Measurements from ENCODE around the gene MYOM3.

The MYOM3 gene

GRCh38 chr1:24096009-24096738 lies 15.8 kb downstream of the MYOM3 start:
- no peak for DNase-seq (ENCODE audit: low read depth)

- DNase-seq (ENCODE audit: low read depth), result no peak
Measured at GRCh38 chr1:24095140-24095859, 16.6 kb downstream of the MYOM3 start.

GRCh38 chr1:24094554-24094953 lies 17.4 kb downstream of the MYOM3 start:
- no peak for DNase-seq (ENCODE audit: low read depth)

GRCh38 chr1:24093732-24094131 lies 18.2 kb downstream of the MYOM3 start:
- no peak for DNase-seq (ENCODE audit: low read depth)

GRCh38 chr1:24092979-24093378 lies 19.0 kb downstream of the MYOM3 start:
- DNase-seq (ENCODE audit: low read depth), result no peak

DNA sequence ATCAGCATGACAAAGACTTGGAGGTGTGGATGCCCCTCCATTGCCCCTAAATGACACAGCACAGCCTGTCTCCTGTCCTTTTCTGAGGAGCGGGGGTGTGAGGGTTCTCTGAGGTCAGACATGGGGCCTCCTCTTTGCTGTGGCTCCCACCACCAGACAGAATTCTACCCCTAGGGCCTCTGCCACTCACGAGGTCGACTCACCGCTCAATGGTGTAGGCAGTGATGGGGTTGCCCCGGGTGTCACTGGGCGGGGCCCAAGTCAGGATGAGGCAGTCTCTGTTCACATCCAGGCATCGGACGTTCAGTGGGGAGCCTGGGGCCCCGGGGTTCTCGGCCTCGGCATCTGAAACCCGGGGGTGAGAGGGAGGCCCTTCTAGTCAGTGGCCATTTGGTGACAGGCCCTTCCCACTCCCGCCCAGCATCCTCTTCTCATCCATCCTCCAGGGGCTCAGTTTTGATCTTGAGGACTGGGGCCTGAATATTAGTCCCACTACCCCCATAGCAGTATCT lies 19.9 kb downstream of the MYOM3 start:
- no peak for DNase-seq (ENCODE audit: low read depth)

DNA sequence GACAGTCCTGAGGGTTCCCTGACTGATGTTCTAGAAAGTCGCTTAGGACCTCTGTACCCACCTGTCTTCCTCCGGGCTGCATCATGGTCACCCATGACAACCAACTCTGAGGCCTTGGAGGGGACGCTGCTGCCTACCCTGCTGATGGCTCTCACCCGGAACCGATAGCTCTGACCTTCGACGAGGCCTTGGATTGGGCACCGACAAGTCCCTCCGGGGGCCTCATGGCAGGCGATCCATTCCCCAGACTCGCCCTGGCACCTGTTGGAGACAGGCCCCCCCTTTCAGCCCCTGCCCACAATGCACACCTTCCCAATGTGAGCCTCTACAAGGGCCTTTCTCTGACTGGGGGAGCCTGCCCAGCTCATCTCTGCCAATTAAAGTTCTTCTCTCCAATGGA lies 21.2 kb downstream of the MYOM3 start:
- no peak for DNase-seq (ENCODE audit: low read depth)

DNA sequence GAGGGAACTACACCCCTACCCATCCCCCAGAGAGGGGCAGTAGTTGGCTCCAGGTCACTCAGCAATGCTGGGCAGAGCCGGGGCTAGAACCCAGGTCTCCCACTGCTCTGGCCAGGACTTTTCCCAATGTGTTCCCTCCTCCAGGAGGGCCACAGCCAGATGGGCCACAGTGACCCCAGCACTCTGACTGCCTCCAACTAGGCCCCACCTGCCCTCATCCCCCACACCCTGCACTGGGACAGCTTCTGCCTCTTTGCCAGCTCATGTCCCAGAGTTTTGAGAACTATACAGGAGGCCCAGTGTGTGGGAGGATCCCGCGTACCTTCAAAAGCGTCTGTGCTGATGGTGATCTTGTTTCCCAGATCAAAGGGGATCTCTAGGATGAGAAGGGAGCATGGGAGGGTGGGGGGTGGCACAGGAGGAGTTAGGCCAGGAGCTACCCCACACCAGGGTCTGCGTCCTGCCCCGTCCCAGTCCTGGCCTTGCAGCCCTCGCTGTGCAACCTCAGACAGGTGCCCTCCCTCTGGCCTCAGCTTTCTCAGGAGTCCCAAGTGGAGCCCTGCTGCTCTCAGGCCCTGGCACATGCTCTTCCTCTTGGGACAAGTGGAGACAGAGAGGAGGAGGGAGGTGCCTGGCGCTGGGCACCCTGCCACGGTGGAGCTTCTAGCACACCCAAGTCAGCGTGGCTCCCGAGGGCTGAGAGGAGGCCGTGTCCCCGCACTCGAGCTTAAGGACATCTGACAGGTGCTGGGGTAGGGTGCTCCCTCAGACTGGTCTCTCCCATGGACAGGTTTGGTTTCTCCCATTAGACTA lies 22.0 kb downstream of the MYOM3 start:
- DNase-seq (ENCODE audit: low read depth), result no peak

DNA sequence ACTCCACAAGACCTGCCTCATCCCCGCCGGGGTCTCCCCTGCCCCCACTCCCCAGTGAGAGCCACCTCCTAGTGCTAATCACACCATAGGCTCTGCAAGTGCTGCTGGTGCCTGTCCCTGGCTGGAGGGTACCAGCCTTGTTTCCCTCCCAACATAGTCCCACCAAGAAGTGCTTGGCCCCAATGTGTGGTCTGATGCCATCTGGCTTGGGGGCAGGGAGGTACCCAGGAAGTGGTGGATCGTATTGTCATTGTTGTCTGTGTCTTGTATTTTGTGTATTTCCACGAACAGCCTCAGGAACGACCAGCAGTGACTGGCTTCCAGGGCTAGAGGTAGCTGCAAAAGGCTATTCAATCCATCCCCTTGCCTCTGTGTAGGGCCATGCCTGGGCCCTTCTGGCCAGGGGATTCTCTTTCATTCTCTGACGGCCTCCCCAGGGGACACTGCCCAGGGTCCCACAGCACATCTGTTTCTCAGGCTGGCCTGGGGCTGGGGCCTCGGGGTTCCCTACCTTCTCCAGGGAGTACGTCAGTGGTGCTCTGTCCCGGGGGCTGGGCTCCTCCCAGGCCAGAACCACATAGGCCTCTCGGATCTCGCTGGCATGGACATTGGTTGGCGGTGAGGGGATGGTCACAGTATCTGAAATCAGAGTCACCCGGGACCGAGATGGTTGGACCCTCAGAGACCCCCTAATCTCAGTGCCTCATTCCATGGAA lies 22.8 kb downstream of the MYOM3 start:
- no peak for DNase-seq (ENCODE audit: low read depth)

DNA sequence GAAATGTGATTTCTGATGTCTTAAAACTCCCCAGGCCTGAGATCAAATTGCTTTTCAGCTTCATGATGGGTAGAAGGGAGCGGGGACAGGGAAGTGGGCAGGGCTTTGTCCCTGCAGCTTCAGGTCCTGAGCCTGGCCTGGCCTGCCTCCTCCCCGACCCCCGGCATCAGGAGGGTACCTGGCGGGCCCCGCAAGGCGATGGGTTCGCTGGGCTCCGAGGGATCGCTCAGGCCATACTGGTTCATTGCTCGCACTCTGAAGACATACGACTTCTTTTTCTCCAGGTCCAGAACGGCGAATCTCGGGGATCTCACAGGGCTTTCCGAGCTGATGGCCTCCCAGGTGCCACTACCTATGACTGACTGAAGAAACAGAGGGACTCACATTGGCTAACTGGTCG lies 25.5 kb downstream of the MYOM3 start:
- no peak for DNase-seq (ENCODE audit: low read depth)

DNA sequence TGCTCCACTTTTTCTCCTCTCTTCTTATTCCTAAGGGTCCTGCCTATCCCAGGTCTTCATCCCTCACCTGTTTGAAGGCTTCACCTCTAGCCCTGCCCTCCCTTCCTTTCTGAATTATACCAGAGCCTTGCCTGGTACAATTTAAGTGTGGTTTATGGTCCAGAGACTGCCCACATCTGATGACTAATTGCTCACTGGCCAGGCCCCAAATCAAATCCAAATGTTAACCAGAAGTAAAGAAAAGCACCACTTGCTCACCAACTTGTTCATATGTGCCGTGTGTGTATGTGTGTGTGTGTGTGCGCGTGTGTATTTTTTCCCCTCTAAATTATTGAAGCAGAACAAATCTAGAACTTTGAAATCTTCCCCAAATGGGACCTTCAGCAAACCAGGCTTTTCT lies 26.4 kb downstream of the MYOM3 start:
- DNase-seq (ENCODE audit: low read depth), result no peak

DNA sequence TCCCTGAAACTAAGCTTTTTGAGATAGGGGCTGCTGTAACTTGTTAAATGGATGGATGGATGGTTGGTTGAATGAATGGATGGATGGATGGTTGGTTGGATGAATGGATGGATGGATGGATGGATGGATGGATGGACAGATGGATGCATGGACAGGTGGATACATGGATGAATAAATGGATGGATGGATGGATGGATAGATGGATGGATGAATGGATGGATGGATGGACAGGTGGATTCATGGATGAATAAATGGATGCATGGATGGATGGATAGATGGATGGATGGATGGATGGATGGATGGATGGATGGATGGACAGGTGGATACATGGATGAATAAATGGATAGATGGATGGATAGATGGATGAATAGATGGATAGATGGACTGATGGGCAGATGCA lies 26.9 kb downstream of the MYOM3 start:
- no peak for DNase-seq (ENCODE audit: low read depth)

DNA sequence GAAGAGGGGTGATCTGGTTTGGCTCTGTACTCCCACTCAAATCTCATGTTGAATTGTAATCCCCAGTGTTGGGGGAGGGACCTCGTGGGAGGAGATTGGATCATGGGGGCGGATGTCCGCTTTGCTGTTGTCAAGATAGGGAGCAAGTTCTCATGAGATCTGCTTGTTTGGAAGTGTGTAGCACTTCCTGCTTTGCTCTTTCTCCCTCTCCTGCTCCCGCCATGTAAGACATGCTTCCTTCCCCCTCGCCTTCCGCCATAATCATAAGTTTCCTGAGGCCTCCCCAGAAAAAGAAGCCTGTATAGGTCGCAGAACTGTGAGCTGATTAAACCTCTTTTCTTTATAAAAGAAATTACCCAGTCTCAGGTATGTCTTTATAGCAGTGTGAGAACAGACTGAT lies 27.9 kb downstream of the MYOM3 start:
- DNase-seq (ENCODE audit: low read depth), result no peak

DNA sequence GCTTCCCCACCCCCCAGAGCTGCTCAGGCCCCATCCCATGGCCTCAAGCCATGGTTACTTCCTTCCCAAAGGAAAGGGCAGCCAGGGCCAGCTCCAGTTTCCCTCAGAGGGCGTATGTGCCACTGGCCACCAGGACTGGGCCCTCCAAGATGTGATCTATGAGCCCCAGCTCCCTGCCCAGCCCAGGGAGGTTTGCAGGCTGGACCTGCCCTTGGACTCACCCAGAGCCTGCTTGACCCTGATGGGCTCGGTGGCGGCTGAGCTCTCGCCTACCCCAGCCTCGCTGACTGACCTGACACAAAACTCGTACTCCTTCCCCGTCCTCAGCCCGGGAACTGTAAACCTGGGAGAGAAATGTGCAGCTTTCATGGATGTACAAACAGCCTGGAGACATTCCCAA lies 29.6 kb downstream of the MYOM3 start:
- no peak for DNase-seq (ENCODE audit: low read depth)

- DNase-seq (ENCODE audit: low read depth), result no peak
Measured at GRCh38 chr1:24081190-24081589, 30.7 kb downstream of the MYOM3 start.

DNA sequence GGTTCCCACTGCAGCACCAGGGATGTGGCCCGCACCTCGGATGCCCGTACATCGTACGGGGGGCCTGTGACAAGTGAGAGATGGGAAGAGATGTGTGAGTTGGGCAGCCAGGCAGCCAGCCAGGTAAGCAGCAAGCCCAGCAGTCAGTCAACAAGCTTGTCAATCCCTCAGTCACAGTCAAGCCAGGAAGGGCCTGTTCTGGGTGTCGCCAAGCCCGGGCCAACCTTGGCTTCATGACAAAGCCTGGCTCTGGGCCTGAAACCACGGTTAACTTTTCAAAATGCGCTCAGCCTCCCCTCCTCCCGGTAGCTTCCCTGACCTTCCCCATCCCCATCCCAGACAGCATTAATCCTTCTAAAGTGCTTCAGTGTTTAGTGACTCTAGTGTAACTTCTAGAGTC lies 31.8 kb downstream of the MYOM3 start:
- DNase-seq (ENCODE audit: low read depth), result no peak

DNA sequence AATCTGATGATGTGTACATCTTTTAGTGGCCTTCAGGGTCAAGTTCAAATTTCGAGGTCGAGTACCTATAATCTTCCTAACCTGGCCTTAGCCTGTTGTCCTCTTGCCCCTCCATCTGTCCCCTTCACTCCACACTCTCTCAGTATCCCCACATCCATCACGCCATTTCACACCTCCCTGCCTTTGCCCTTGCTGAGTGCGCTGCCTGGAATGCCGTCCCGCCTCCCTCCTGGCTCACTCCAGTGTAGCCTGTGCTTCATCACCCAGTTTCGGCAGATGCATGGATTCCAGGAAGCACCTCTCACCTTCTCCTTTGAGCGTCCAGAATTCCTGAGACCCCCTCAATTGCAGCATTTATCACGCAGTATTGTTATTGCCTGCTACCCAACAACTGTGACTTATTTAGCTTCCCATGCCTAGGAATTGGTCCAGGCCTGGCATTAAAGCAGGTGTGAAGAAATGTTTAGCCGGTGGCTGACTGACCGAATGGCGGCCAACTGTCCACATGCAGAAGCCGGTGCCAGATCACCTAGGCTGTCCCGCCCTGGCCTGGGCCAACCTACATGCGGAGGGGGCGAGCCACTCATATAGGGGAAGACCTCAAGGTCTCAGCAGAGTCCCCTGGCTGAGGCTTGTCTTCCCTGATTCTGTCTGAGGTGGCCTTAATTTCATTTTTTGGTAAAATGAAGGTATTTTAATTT lies 34.5 kb downstream of the MYOM3 start:
- DNase-seq (ENCODE audit: low read depth), result no peak

GRCh38 chr1:24075946-24076345 lies 36.0 kb downstream of the MYOM3 start:
- DNase-seq (ENCODE audit: low read depth), result no peak

DNA sequence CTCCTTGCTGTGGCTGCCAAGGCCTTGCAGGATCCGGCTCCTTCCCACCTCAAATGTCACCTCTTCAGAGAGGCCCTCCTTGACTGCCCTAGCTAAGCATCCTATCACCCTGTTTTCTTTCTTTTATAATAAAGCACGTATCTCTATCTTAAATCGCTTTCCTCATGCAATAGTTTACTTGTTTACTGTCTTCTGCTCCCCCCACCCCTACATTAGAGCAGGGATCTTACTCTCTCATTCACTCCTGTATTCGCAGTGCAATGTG lies 36.4 kb downstream of the MYOM3 start:
- DNase-seq (ENCODE audit: low read depth), result no peak

GRCh38 chr1:24074817-24075589 lies 36.9 kb downstream of the MYOM3 start:
- DNase-seq (ENCODE audit: low read depth), result no peak

- DNase-seq (ENCODE audit: low read depth), result no peak
Measured at GRCh38 chr1:24074196-24074595, 37.7 kb downstream of the MYOM3 start.

Data from stimulated activated CD8-positive, alpha-beta memory T cell treated with anti-CD3 and anti-CD28 coated beads, Interleukin-12 subunit alpha, Interleukin-12 subunit beta, amount 100 ng/mL, for 4 hours (primary cell).